ENCODE data around the gene CCDC54. TPM values are rescaled to one million over a fixed set of nuclear protein-coding genes. Genes with fewer than 3 reads are reported as not detected.

The CCDC54 gene
- total RNA-seq, 1 donor = not detected

DNA sequence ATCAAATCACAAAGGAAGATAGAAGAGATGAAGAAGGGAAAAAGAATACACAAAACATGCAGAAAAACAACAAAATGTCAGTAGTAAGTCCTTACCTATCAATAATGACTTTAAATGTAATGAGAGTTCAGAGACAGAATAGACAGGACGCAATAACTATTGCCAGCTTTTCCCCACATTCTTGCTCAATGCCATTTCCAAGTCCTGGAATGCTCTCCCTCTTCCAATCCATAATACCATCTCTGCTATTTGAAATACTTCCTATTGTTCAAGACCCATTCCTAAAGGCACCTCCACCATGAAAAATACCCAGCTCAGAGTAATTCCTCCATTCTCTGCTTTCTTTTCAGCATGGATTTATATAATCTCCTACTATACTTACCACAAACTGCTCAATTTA, 33.4 kb downstream of the CCDC54 start:
- H3K9me3 ChIP-seq (ENCODE audit: low read depth, low read length) = peaks cover 12% of the 10 kb centered on the region
- H3K4me3 ChIP-seq (ENCODE audit: low read length) = no peak overlapping the region
- no peaks in the 10 kb centered on the region for H3K27me3 ChIP-seq (ENCODE audit: insufficient read depth, low read length)
- no peaks in the 10 kb centered on the region for H3K4me1 ChIP-seq (ENCODE audit: insufficient read depth, low read length)

DNA sequence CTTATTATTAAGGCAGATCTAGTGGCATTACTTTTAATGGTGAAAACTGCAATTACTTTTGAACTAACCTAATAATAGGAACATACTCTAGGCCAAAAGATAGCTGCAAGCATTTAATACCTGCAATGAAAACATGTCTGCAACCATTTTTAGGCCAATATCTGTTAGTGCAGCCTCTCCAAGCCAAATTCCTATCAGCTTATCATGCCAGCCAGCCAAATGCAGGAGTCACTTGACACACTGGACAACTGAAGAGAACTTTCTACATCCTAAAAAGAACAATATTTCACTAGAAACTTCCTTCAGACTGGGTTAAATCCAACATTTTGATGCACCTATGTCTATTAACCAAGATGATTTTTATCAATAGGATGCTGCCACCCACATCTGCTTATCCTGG, 33.8 kb downstream of the CCDC54 start:
- no peaks in the 10 kb centered on the region for H3K4me1 ChIP-seq (ENCODE audit: insufficient read depth, low read length)
- H3K9me3 ChIP-seq (ENCODE audit: low read depth, low read length) = peaks cover 12% of the 10 kb centered on the region
- H3K4me3 ChIP-seq (ENCODE audit: low read length) = no peak overlapping the region
- no peaks in the 10 kb centered on the region for H3K27me3 ChIP-seq (ENCODE audit: insufficient read depth, low read length)

DNA sequence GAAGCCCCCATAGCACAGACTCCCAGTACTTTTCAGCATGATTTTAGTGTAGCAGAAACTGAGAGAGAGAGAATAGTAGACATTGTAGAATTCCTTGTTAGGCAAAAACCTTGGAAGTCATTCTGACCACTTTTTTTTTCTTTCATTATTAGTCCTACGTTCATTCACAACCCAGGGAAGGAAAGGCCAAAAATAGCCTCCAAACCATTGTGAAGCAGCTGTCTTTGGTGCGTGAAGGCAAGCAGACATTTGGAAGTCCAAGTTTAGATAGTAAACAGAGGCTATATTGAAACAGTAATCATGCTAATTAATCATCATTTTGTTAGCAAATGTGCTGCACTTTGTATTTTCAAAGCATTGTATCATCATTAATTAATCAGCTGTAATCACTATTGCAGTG, 34.5 kb downstream of the CCDC54 start:
- Histone ChIP-seq H3K4me3 (ENCODE audit: low read length) (no peak overlapping the region), H3K27me3 (ENCODE audit: insufficient read depth, low read length) (no peaks in the 10 kb centered on the region), H3K4me1 (ENCODE audit: insufficient read depth, low read length) (no peaks in the 10 kb centered on the region), H3K9me3 (ENCODE audit: low read depth, low read length) (peaks cover 12% of the 10 kb centered on the region)

DNA sequence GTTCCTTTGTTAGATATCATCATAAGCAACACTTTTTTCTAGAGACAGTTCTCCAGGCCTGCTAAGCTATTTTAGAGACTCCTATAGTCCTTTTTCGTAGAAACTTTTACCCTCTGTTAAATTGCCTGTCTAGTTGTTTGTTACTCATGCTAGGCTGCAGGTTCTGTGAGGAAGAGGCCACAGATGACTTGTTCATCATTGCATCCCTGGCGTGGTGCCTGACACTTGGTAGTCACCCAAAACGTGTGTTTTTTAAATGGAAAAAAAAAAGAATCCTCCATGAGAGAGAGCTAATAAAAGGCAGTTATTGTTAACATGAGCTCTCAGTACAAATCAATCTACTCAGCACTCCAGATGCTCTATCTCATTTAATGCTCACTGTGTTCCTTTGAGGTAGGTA, 35.1 kb downstream of the CCDC54 start:
- no peaks in the 10 kb centered on the region for H3K27me3 ChIP-seq (ENCODE audit: insufficient read depth, low read length)
- H3K4me1 ChIP-seq (ENCODE audit: insufficient read depth, low read length) = no peaks in the 10 kb centered on the region
- H3K9me3 ChIP-seq (ENCODE audit: low read depth, low read length) = peaks cover 12% of the 10 kb centered on the region
- no peak overlapping the region for H3K4me3 ChIP-seq (ENCODE audit: low read length)

DNA sequence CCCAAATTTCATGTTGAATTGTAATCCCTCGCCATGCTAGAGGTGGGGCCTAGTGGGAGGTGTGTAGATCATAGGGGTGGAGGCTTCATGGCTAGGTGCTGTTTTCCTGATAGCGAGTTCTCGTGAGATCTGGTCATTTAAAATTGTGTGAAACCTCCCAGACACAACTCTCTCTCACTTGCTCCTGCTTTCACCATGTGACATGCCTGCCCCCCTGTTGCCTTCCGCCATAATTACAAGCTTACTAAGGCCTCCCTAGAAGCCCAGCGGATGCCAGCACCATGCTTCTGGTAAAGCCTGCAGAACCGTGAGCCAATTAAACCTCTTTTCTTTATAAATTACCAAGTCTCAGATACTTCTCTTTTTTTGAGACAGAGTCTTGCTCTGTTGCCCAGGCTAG, 36.0 kb downstream of the CCDC54 start:
- Histone ChIP-seq H3K27me3 (ENCODE audit: insufficient read depth, low read length) (no peaks in the 10 kb centered on the region), H3K9me3 (ENCODE audit: low read depth, low read length) (peaks cover 12% of the 10 kb centered on the region), H3K4me3 (ENCODE audit: low read length) (no peak overlapping the region), H3K4me1 (ENCODE audit: insufficient read depth, low read length) (no peaks in the 10 kb centered on the region)

DNA sequence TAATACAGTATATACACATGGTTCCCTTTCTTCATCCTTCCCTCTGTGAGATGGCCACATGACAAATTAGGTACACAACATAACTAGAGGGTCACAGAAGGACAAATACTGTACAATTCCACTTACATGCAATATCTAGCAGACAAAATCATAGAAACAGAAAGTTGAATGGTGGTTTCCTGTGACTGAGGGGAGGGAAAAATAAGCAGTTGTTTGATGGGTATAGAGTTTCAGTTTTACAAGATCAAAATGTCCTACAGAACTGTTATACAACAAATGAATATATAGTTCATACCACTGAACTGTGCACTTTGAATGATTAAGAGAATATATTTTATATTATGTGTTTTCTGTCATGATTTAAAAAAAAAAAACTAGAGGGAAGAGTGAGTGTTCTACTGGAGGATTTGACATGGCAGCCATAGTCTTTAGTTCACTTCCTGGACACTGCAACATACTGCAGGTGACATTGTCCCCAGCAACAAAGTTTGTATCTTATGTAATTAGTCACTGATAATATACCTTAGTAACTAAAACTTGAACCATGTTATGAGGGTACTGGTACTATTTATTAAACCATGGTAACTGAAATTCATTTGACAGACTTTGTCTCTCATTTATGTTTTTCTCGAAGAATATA, 37.2 kb downstream of the CCDC54 start:
- Histone ChIP-seq H3K27me3 (ENCODE audit: insufficient read depth, low read length) (no peaks in the 10 kb centered on the region), H3K4me3 (ENCODE audit: low read length) (no peak overlapping the region), H3K9me3 (ENCODE audit: low read depth, low read length) (peaks cover 7% of the 10 kb centered on the region), H3K4me1 (ENCODE audit: insufficient read depth, low read length) (no peaks in the 10 kb centered on the region)

DNA sequence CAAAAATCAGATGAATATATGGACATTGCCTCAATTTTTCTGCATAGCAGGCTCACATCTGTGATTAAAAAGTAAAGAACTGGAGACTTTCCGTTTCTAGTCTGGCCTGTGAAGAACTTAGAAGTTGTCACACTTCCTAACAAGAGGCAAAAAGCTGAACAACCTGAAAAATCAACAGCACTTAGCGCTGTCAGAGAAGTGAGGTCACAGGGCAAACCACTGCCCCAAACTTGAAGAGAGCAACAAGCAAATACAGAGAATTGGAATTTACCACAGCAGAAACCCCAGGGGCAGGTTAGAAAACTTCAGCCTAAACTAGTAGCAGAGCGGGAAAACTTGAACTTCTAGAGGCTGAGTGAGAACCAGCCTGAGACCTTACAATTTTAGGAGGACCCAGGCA, 38.9 kb downstream of the CCDC54 start:
- Histone ChIP-seq H3K9me3 (ENCODE audit: low read depth, low read length) (no peaks in the 10 kb centered on the region), H3K4me3 (ENCODE audit: low read length) (no peak overlapping the region), H3K27me3 (ENCODE audit: insufficient read depth, low read length) (peaks cover 4% of the 10 kb centered on the region), H3K4me1 (ENCODE audit: insufficient read depth, low read length) (no peaks in the 10 kb centered on the region)

DNA sequence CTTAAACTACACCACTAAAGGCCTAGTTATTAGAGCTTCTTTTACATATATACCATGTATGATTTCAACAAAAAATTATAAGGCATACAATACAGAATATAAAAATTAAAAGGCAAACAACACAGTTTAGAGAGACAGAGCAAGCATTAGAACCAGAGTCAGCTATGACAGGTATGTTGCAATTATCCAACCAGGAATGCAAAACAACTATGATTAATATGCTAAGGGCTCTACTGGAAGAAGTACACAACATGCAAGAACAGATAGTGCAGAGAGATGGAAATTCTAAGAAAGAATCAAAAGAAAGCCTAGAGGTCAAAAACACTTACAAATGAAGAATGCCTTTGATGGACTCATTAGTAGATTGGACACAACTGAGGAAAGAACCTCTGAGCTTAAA, 39.6 kb downstream of the CCDC54 start:
- Histone ChIP-seq H3K4me1 (ENCODE audit: insufficient read depth, low read length) (no peaks in the 10 kb centered on the region), H3K4me3 (ENCODE audit: low read length) (no peak overlapping the region), H3K9me3 (ENCODE audit: low read depth, low read length) (no peaks in the 10 kb centered on the region), H3K27me3 (ENCODE audit: insufficient read depth, low read length) (peaks cover 4% of the 10 kb centered on the region)

DNA sequence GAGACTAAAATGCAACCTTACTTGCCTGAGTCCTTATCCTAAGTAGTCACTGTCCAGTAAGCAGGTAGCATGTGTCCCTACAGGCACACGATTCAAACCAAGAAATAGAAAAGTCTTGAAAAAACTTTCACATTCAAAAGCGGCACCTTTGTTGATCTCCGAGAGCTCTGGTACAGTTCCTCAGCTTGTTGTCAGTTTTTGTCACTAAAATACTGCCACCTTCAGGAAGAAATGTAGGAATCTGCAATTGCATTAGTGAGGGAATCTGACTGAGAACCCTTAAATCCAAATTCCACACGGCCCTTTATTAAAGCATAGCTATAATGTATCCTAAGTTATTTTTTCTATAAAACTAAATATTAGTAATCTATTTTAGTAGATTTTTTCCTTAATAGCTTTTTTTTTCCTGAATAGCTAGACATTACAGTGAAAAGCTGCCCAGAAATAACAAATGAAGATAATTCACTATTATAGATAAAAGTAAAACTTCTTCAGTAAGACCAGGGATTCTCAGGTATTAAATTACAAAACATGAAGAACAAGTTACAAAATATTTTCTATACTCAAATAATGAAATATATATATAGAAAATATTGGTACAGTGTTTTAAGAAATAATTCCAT, 44.0 kb downstream of the CCDC54 start:
- peaks cover 4% of the 10 kb centered on the region for H3K27me3 ChIP-seq (ENCODE audit: insufficient read depth, low read length)
- no peaks in the 10 kb centered on the region for H3K9me3 ChIP-seq (ENCODE audit: low read depth, low read length)
- no peak overlapping the region for H3K4me3 ChIP-seq (ENCODE audit: low read length)

DNA sequence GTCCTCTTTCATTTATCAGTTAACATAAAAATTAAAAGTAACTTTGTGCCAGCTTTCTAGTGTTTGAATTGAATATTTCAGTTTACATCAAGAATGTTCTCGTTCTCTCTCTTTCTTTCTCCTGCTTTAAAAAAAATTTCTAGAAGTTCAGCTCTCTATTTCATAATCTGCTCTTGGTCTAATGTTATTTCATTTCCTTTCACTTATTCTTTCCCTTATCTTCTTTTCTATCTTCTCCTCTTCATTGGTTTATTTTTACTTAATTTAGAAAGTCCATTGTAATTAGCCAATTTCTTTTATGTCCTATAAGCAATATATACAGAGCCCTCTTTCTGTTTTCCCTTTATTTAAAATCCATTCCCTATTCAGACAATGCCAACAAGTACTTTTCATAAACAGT, 44.6 kb downstream of the CCDC54 start:
- no peak overlapping the region for H3K4me3 ChIP-seq (ENCODE audit: low read length)
- H3K27me3 ChIP-seq (ENCODE audit: insufficient read depth, low read length) = peaks cover 4% of the 10 kb centered on the region
- H3K9me3 ChIP-seq (ENCODE audit: low read depth, low read length) = no peaks in the 10 kb centered on the region
- H3K4me1 ChIP-seq (ENCODE audit: insufficient read depth, low read length) = no peaks in the 10 kb centered on the region

More for the DNA sequence above, 44.0 kb downstream of the CCDC54 start:
- no peaks in the 10 kb centered on the region for H3K4me1 ChIP-seq (ENCODE audit: insufficient read depth, low read length)

DNA sequence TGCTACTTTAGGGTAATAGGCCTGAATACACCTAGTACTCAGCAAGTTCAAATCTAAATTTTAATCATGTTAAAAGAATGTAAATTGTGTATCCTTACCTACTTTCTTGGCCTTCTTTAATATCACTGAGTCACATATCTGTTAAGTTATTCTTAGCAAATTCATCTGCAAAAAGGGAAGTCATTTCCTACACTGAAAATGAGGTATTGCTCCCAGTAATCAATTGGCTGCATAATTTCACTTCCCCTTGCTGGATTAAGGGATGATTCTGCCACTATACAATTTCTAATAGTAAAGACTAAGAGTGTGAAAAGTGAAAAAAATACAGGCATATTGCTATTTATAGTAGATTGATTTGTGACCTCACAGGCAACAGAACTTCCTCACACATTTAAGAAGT, 47.8 kb downstream of the CCDC54 start:
- peaks cover 4% of the 10 kb centered on the region for H3K4me1 ChIP-seq (ENCODE audit: insufficient read depth, low read length)
- no peak overlapping the region for H3K4me3 ChIP-seq (ENCODE audit: low read length)
- peaks cover 10% of the 10 kb centered on the region for H3K27me3 ChIP-seq (ENCODE audit: insufficient read depth, low read length)
- H3K9me3 ChIP-seq (ENCODE audit: low read depth, low read length) = no peaks in the 10 kb centered on the region

DNA sequence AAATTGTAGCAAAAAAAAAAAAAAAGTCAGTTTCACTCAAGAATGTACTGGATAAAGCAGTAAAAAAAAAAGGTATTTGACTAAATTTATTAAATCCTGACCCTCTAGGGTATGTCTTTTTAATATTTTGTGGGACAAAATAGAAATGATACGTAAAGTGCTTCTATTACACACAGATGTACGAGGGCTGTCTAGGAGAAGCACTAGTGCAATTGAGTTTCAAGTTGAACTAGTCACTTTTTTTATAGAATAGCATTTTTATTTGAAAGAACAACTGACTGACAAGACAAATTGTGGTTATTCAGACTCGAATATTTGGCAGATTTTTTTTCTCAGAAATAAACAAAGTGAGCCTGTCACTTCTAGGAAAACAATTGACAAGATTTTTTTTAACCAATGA, 49.0 kb downstream of the CCDC54 start:
- Histone ChIP-seq H3K9me3 (ENCODE audit: low read depth, low read length) (no peaks in the 10 kb centered on the region), H3K4me3 (ENCODE audit: low read length) (no peak overlapping the region), H3K4me1 (ENCODE audit: insufficient read depth, low read length) (peaks cover 16% of the 10 kb centered on the region), H3K27me3 (ENCODE audit: insufficient read depth, low read length) (peaks cover 11% of the 10 kb centered on the region)

Other genes with a start within 250 kb of the CCDC54 start
- gene BBX, start 145.5 kb downstream of the CCDC54 start, total RNA-seq = 126 TPM

All from mononuclear cell (primary cell).